Measurements from ENCODE around the gene ADK.

Gene ADK

GRCh38 chr10:74674927-74675326 lies 523.9 kb downstream of the ADK start:
- no peak for FAIRE-seq
- no peak for TF ChIP-seq CTCF (IDR thresholded peaks at IDR 0.05; ENCODE audit: insufficient read depth, missing control alignments)
- DNase-seq (ENCODE audit: insufficient read length, low spot score) = no peak

GRCh38 chr10:74675484-74675883 lies 524.5 kb downstream of the ADK start:
- no peak for FAIRE-seq
- DNase-seq (ENCODE audit: insufficient read length, low spot score) = no peak
- TF ChIP-seq CTCF (IDR thresholded peaks at IDR 0.05; ENCODE audit: insufficient read depth, missing control alignments) = no peak

GRCh38 chr10:74677951-74678350 lies 526.9 kb downstream of the ADK start:
- no peak for TF ChIP-seq CTCF (IDR thresholded peaks at IDR 0.05; ENCODE audit: insufficient read depth, missing control alignments)
- DNase-seq (ENCODE audit: insufficient read length, low spot score) (no peak), FAIRE-seq (no peak)

- TF ChIP-seq CTCF (IDR thresholded peaks at IDR 0.05; ENCODE audit: insufficient read depth, missing control alignments) = no peak
- FAIRE-seq = no peak
- DNase-seq (ENCODE audit: insufficient read length, low spot score) = no peak
Observed at GRCh38 chr10:74681917-74682627, 531.1 kb downstream of the ADK start.

- DNase-seq (ENCODE audit: insufficient read length, low spot score) (no peak), FAIRE-seq (no peak)
- TF ChIP-seq CTCF (IDR thresholded peaks at IDR 0.05; ENCODE audit: insufficient read depth, missing control alignments) = no peak
Observed at GRCh38 chr10:74683067-74683466, 532.0 kb downstream of the ADK start.

GRCh38 chr10:74683621-74684364 lies 532.8 kb downstream of the ADK start:
- DNase-seq (ENCODE audit: insufficient read length, low spot score) = no peak
- no peak for TF ChIP-seq CTCF (IDR thresholded peaks at IDR 0.05; ENCODE audit: insufficient read depth, missing control alignments)
- FAIRE-seq = no peak

GRCh38 chr10:74684462-74684861 lies 533.4 kb downstream of the ADK start:
- no peak for TF ChIP-seq CTCF (IDR thresholded peaks at IDR 0.05; ENCODE audit: insufficient read depth, missing control alignments)
- no peak for DNase-seq (ENCODE audit: insufficient read length, low spot score)
- no peak for FAIRE-seq
